Smooth muscle cell (in vitro differentiated cells): ENCODE results near the gene SLC35B4. TPM values are rescaled to one million over a fixed set of nuclear protein-coding genes. Genes with fewer than 3 reads are reported as not detected.

ENCODE experiments used
- DNase-seq: peaks from one replicate; lab custom pipeline; 2025; ENCODE audit not compliant: unreplicated experiment; lab: John Stamatoyannopoulos, UW
- H2AFZ ChIP-seq: fragments of 200-600 bp; sonication (generic); 2 replicates; pipeline ENCODE4 v1.6.0; 2016; ENCODE audit warnings: antibody characterized with exemption, low read depth, mild to moderate bottlenecking
- H3F3A ChIP-seq: fragments of 200-600 bp; sonication (generic); 2 replicates; pipeline ENCODE4 v1.6.0; 2017; ENCODE audit warnings: antibody characterized with exemption, low read depth
- H3K27ac ChIP-seq: fragments of 200-600 bp; sonication (generic); 2 replicates; pipeline ENCODE4 v1.5.1; 2016; ENCODE audit warnings: low read depth, mild to moderate bottlenecking
- H3K27me3 ChIP-seq: fragments of 200-600 bp; sonication (generic); 2 replicates; pipeline ENCODE4 v1.6.1; 2016; ENCODE audit warnings: low read depth, mild to moderate bottlenecking
- H3K36me3 ChIP-seq: fragments of 200-600 bp; sonication (generic); 2 replicates; pipeline ENCODE4 v1.5.1; 2016; ENCODE audit warnings: low read depth
- H3K4me1 ChIP-seq: fragments of 200-600 bp; sonication (generic); 2 replicates; pipeline ENCODE4 v1.5.1; 2016; ENCODE audit warnings: low read depth
- H3K4me2 ChIP-seq: fragments of 200-600 bp; sonication (generic); 2 replicates; pipeline ENCODE4 v1.6.0; 2016; ENCODE audit warnings: mild to moderate bottlenecking
- H3K4me3 ChIP-seq: fragments of 200-600 bp; sonication (generic); 2 replicates; pipeline ENCODE4 v1.5.1; 2016; ENCODE audit warnings: mild to moderate bottlenecking
- H3K79me2 ChIP-seq: fragments of 200-600 bp; sonication (generic); 2 replicates; pipeline ENCODE4 v1.6.0; 2016; ENCODE audit warnings: low read depth, mild to moderate bottlenecking
- H3K9ac ChIP-seq: fragments of 200-600 bp; sonication (generic); 2 replicates; pipeline ENCODE4 v1.6.0; 2016; ENCODE audit warnings: low read depth
- H3K9me3 ChIP-seq: fragments of 200-600 bp; sonication (generic); replicated peaks from 2 replicates; pipeline ENCODE4 v1.5.1; 2016; ENCODE audit warnings: low read depth
- H4K20me1 ChIP-seq: fragments of 200-600 bp; sonication (generic); 2 replicates; pipeline ENCODE4 v1.6.0; 2016; ENCODE audit warnings: low read depth
- CTCF ChIP-seq: fragments of 200-600 bp; sonication (generic); IDR thresholded peaks from 2 replicates; pipeline ENCODE4 v1.5.1; 2017; ENCODE audit warnings: borderline replicate concordance, mild to moderate bottlenecking, antibody characterized with exemption; ENCODE audit not compliant: insufficient read depth, poor library complexity, severe bottlenecking
- WGBS: methylation state at CpG from one replicate; pipeline ENCODE4 v1.1.7; 2016; ENCODE audit warnings: low lambda C conversion rate; 5-methylcytosine and 5-hydroxymethylcytosine counted together
- polyA plus RNA-seq: library from polyadenylated mRNA; unstranded; fragments of >200 nt; fragmentation: Nextera tagmentation; extraction: Ambion mirVana; gene quantifications from 2 replicates; pipeline ENCODE4 v1.2.1, GENCODE V29; 2016
- total RNA-seq: library from RNA; depleted of rRNA; stranded (reverse); fragments of >200 nt; gene quantifications from 2 replicates; pipeline ENCODE4 v1.2.3, GENCODE V29; 2014

SLC35B4 gene
- total and polyA plus RNA-seq, 2 experiments from 2014 or later: 21.3 to 26.7 TPM

GRCh38 chr7:134330974-134331373, 14.2 kb upstream of the SLC35B4 start:
- H3K27me3 ChIP-seq: no peaks in the 10 kb centered on the region
- TF ChIP-seq CTCF: no peak
- H3K9me3 ChIP-seq: no peaks in the 10 kb centered on the region
- H2AFZ ChIP-seq: no peak overlapping the region
- WGBS: 82% methylated on average over 4 of the region's 4 CpGs
- no peak for DNase-seq
- no peak overlapping the region for H3K27ac ChIP-seq
- H4K20me1 ChIP-seq: no peaks in the 10 kb centered on the region
- H3K4me2 ChIP-seq: no peak overlapping the region
- no peaks in the 10 kb centered on the region for H3K4me1 ChIP-seq
- no peak overlapping the region for H3K9ac ChIP-seq
- no peaks in the 10 kb centered on the region for H3K79me2 ChIP-seq
- no peaks in the 10 kb centered on the region for H3K36me3 ChIP-seq
- H3K4me3 ChIP-seq: no peak overlapping the region
- H3F3A ChIP-seq: no peaks in the 10 kb centered on the region

GRCh38 chr7:134329614-134330346, 13.1 kb upstream of the SLC35B4 start:
- H3K27me3 ChIP-seq: no peaks in the 10 kb centered on the region
- H3K4me3 ChIP-seq: no peak overlapping the region
- no peaks in the 10 kb centered on the region for H3K36me3 ChIP-seq
- no peak overlapping the region for H3K9ac ChIP-seq
- H3K27ac ChIP-seq: no peak overlapping the region
- H3F3A ChIP-seq: no peaks in the 10 kb centered on the region
- no peak overlapping the region for H3K4me2 ChIP-seq
- H3K79me2 ChIP-seq: no peaks in the 10 kb centered on the region
- no peaks in the 10 kb centered on the region for H3K9me3 ChIP-seq
- H2AFZ ChIP-seq: no peak overlapping the region
- 70% methylated on average over 4 of the region's 4 CpGs for WGBS
- no peak for TF ChIP-seq CTCF
- H3K4me1 ChIP-seq: no peaks in the 10 kb centered on the region
- no peaks in the 10 kb centered on the region for H4K20me1 ChIP-seq
- no peak for DNase-seq

GRCh38 chr7:134328900-134329299, 12.2 kb upstream of the SLC35B4 start:
- Histone ChIP-seq H3K9me3 (no peaks in the 10 kb centered on the region), H3K4me1 (no peaks in the 10 kb centered on the region), H3K36me3 (no peaks in the 10 kb centered on the region), H4K20me1 (no peaks in the 10 kb centered on the region), H2AFZ (no peak overlapping the region), H3F3A (no peaks in the 10 kb centered on the region), H3K79me2 (no peaks in the 10 kb centered on the region), H3K27me3 (no peaks in the 10 kb centered on the region), H3K4me2 (no peak overlapping the region), H3K4me3 (no peak overlapping the region), H3K27ac (no peak overlapping the region), H3K9ac (no peak overlapping the region)
- TF ChIP-seq CTCF: no peak
- no peak for DNase-seq
- WGBS: 65% methylated on average over 2 of the region's 2 CpGs

GRCh38 chr7:134327896-134328295, 11.2 kb upstream of the SLC35B4 start:
- H3K4me2 ChIP-seq: no peak overlapping the region
- DNase-seq: no peak
- H3K36me3 ChIP-seq: no peaks in the 10 kb centered on the region
- H2AFZ ChIP-seq: no peak overlapping the region
- 21% methylated on average over 7 of the region's 7 CpGs for WGBS
- no peaks in the 10 kb centered on the region for H3K9me3 ChIP-seq
- no peak overlapping the region for H3K9ac ChIP-seq
- H3K4me3 ChIP-seq: no peak overlapping the region
- no peaks in the 10 kb centered on the region for H3K27me3 ChIP-seq
- no peaks in the 10 kb centered on the region for H3K4me1 ChIP-seq
- no peaks in the 10 kb centered on the region for H3F3A ChIP-seq
- TF ChIP-seq CTCF: peak; percentile 19
- no peaks in the 10 kb centered on the region for H3K79me2 ChIP-seq
- H4K20me1 ChIP-seq: no peaks in the 10 kb centered on the region
- no peak overlapping the region for H3K27ac ChIP-seq
